ENCODE data around the gene EPB41.
A peak's percentile ranks its signal among the peaks of the same experiment; 100 is the strongest.
"Not testable (repeated sequence)": the region's sequence is repeated elsewhere in the genome, so short reads cannot be mapped to it uniquely, and the experiment has no call there.

Gene EPB41

DNA sequence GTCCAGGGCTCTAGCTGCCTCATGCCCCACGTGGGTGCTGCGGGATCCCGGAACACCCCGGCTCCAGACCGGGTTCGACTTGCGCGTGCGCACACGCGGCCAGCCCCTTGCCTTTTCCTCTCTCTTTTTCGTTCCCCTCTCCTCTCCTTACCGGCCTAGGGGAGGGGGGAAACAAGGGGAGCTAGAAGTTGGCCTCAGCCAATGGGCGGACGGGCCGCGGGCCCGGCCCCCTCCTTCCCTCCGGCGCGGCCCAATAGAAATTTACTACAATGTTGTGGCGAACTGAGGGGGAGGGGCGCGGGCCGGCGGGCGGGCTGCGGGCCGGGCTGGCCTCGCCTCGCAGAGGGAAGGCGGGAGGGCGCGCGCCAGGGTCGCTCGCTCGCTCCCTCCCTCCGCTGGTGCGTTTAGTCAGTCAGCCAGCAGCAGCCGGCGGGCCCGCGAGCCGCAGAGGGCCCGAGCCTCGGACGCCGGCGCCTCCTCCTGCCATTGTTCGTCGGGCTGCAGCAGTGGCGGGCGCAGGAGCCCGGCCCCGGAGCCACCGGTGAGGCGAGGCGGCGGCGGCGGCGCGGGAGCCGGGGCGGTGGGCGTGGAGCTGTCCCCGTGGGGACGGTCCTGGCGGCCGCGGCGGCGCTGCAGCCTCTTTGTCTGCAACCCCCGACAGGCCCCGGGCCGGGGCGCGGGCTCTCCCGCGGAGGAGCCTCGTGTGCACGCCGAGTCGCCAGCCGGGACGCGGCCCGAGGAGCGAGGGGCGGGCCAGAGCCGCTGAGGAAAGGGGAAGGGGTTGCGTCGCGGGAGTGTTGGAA, at the start of gene EPB41:
TSS of gene EPB41 (plus strand) at position 342 of the 803 bp plus-strand sequence. CDS start 72,869 bp downstream, outside the sequence.
- peak; percentile 76 to 81 for DNase-seq (ENCODE audit: low read depth in 2 of 2)

DNA sequence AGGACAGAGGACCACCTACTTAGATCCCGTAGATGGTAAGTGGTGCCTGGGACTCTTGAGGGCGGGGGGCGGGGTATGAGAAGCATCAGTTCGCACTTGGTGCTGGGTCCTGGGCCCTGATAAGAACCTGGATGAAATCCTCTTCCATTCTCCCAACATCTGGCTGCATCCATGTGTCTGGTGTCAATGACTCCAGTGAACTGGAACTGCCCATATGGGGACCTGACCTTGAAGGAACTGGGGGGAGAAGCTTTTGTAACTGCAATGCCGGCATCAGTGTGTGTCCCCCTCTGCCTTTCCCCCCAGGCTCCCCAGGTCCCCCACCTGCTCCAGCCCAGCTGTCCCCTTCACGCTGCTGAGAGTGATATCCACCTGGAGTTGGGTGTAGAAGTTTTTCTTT, 49.7 kb upstream of the EPB41 start:
- DNase-seq (ENCODE audit: low read depth in 2 of 2), result no peak

GRCh38 chr1:28865997-28866650, 48.2 kb upstream of the EPB41 start:
- no peak for DNase-seq (ENCODE audit: low read depth in 2 of 2)

DNA sequence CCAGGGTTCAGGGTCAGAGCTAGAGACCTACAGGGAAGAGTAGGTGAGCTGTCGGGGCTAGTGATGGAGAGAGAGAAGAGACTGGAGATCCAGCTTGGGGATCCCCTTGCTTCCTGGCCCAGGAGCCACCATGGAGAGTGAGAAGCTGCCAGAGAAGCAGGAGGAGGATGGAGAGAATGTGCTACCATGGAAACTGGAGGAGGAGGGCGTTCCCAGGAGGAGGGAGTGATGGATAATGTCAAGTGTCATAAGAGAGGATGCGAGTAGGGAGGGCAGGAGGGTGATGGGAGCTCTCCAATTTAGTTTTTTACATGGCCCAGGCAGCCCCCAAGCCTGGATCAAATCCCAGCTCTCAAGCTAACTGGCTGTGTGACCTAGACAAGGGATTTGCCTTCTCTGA, 46.5 kb upstream of the EPB41 start:
- no peak for DNase-seq (ENCODE audit: low read depth in 2 of 2)

DNA sequence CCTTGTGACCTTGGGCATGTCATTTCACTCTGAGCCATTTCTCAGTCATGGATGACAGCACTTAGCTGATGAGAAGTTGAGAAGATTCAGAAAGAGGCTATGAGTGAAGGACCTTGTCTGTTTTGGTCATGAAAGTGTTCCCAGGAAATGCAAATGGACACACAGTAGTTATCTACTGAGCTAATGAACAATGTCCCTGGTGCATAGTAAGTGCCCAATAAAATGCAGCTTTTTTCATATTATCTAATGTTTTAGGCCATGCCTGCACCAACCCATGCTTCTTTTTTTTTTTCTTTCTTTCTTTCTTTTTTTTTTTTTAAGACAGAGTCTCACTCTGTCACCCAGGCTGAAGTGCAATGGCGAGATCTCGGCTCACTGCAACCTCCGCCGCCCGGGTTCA, 44.4 kb upstream of the EPB41 start:
- no peak for DNase-seq (ENCODE audit: low read depth in 2 of 2)

DNA sequence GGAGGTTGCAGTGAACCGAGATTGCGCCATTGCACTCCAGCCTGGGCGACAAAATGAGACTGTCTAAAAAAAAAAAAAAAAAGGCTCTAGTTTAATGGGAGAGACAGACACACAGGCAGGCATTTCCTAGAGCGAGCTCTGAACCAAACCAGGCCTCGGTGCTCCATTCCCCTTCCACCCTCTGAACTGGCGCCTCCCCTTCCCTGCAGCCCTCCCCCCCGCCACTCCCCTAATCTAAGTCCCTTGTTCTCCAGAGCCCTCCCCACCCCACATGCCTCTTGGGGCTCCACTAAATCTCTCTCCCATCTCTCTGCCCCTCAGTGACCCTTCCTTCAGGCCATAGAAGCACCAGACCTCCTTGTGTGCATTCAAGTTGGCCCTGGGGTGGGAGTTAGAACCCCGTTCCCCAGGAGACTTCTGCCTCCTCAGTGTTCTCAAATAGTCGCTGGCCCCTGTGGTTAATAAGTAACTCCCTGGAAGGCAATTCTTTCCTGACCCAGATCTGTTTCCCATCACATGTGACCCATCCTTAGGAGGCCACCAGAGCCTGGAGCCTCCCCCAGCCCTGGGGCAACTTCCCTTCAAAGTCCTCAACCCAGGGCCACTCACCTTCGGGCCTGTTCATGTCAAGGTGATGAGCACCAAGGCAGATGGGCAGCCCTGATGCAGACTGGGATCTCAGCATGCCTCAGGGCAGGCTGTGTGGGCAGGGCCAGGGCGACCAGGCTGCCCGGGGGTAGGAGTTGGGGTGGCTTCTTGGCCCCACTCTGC, 42.6 kb upstream of the EPB41 start:
- no peak for DNase-seq (ENCODE audit: low read depth in 2 of 2)

DNA sequence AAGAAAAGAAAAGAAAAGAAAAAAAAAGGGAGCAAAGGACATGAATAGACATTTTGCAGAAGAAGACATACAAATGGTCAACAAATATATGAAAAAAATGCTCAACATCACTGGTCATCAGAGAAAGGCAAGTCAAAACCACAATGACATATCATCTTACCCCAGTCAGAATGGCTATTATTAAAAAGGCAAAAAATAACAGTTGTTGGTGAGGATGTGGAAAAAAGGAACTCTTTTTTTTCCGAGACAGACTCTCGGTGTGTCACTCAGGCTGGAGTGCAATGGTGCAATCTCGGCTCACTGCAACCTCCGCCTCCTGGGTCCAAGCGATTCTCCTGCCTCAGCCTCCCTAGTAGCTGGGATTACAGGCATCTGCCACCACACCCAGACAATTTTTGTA, 39.2 kb upstream of the EPB41 start:
- not testable (repeated sequence) for DNase-seq (ENCODE audit: low read depth in 2 of 2)

DNA sequence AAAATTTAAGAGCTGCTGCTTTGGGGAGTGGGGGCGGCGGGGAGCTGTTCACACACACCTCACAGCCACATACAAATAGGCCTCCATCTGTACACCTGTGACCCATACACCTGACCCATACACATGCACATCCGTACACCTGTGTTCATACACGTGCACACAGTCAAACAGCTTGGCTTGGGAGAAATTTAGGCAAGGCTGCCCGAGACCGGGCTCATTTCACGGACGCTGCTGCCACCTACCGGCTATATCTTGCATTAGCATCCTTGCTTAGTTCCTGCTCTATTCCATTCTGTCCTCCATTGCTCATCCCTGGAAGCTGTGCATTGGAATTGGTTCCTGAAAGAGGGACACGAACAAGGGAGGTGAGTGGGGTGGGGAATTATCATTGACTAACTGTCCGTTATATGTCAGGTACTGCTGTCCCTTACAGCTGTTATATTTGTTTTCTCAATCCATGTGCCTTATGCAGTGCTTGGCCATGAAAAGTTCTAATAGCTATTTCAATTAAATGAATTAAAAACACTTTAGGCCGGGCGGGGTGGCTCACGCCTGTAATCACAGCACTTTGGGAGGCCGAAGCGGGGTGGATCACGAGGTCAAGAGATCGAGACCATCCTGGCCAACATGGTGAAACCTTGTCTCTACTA, 37.1 kb upstream of the EPB41 start:
- DNase-seq (ENCODE audit: low read depth in 2 of 2), result peak; percentile 60 to 64

GRCh38 chr1:28878796-28879195, 35.6 kb upstream of the EPB41 start:
- DNase-seq (ENCODE audit: low read depth in 2 of 2), result no peak

- peak; percentile 52 to 59 for DNase-seq (ENCODE audit: low read depth in 2 of 2)
Observed at GRCh38 chr1:28882009-28882628, 32.2 kb upstream of the EPB41 start.

GRCh38 chr1:28883242-28883616, 31.1 kb upstream of the EPB41 start:
- no peak for DNase-seq (ENCODE audit: low read depth in 2 of 2)

DNA sequence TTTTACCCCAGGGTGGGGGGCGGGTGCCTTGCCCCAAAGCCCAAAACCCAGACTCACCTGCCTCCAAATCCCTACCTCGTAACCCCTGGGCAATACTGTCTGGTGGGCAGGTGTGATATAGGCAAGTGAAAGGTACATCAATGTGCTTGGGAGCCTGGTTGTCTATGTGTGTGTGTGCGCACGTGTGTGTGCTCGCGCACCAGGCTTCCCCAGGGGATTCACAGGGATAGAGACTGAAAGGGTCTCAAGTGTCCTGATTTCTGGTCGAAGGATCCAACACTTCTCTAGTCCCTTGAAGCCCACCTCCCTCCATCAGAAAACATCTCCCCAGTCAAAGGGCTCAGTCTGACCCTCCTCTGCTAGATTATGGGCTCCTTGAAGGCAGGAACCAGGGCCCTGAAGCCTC, 28.9 kb upstream of the EPB41 start:
- DNase-seq (ENCODE audit: low read depth in 2 of 2), result no peak

DNA sequence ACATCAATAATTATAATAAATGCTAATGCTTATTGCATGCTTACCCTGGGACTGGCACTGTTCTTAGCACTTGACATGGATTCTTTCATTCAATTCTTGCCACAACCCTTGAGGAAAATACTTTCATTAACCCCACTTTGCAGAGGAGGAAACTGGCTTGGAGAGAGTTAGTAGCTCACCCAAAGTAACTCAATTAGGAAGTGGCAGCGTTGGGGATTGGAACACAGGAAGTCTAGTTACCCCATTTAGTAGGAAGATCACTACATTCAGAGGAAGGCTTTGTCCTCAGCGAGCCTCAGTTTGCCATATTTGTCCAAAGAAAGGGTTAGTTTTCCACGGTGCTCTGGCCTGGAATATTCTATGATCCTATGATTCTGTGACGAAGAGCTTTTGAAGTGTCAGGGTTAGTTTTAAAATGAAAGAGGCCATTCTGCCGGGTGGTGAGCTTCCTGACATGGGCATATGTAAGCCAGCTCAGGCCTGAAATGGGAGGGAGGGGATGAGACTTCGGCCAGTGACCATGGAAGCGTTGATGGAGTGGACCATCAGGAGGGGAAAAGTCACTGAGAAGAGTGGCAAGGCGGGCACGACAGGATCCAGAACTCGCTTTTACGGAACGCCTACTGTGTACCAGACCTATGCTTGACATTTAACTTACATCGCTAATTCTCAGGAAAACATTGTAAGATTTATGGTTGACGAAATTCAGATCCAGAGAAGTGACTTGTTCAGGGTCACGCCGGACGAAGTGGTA, 28.2 kb upstream of the EPB41 start:
- no peak for DNase-seq (ENCODE audit: low read depth in 2 of 2)

DNA sequence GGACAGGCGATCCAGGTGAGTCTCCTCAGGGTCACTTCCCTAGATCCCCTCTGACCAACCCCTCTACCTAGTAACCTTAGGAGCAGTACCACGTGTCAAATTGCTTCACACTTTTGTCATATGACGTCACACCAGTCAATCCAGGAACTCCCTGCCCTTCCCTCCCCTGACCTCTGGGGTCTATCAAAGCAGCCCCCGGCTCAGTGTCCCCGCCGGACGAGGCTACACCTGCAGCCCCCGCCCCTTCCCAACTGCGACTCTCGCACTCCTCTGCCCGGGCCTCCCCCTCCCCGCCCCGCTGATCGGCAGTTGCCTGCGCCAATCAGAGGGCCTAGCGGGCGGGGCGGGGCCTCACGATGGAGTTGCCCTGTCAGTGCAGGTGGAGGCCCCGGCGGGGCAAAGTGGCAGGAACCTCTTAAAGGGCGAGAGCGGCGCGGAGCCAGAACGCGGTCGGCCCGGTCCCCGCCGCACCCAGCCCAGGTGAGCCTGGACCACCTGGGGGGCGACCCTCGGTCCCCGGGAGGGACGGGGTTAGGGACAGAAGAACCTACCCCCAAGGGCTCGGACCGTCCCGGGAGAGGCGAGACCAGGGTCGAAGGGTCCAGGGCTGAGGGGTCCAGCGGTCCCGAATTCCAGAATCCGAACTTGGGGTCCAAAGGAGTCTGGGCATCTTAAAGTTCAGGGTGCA, 27.5 kb upstream of the EPB41 start:
- DNase-seq (ENCODE audit: low read depth in 2 of 2), result peak; percentile 81 to 93

DNA sequence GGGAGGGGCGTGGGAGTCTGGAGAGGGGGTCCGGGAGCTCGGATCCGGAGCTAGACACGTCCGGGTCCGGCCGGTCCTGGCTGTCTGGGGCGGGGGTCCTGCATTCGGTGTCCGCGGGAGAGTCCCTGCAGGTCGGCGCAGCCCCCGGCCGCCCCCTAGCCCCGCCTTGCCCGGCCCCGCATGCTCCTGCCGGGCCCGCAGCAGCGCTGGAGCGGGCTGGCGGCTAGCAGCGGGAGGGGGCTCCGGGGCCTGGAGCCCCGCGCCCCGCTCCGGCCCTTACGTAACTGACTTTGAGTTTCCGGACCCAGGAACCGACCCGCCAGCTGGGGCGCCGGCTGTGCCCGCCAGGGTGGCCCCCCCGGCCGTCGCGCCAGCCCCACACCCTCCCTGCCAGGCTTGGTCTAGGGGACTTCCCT, 26.9 kb upstream of the EPB41 start:
- peak in 1 of 2 donors; percentile 38 for DNase-seq (ENCODE audit: low read depth in 2 of 2)

GRCh38 chr1:28887835-28888682, 26.3 kb upstream of the EPB41 start:
- no peak for DNase-seq (ENCODE audit: low read depth in 2 of 2)

DNA sequence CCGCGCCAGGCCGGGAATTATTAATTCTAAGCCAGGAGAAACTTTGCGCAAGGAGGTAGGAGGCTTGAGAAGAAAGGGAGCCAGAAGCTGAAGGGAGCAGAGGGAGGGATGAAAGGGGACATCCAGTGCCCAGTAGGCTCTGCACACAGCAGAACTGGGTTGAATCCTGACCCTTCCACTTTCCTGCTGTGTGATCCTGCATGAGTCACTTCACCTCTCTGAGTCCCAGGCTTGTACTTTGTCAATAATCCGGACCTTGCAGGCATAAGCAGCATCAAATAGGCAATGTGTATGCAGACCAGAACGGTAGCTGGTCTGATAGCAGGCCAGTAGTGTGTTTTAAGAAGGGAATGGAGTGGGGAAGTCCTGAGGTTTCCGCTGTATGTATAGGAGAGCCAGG, 25.5 kb upstream of the EPB41 start:
- no peak for DNase-seq (ENCODE audit: low read depth in 2 of 2)

DNA sequence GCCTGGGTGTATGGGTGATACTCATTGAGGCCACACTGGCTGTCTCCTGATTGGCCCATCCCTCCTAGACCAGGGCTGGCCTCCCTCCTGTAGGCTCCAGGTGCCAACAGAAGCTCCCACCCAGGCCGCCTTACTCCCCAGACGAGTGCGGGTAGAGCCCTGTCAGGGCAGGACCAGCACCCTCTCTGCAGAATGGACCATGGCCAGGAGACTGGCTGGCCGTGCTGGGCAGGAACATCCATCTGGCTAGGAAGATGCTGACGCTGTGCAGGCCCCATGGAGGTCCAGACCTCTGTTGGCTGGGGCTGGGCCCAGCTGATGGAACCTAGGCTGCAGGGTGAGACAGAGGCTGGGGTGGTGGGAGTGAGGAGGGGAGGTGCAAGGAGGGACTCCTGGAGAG, 25.0 kb upstream of the EPB41 start:
- DNase-seq (ENCODE audit: low read depth in 2 of 2), result no peak

- no peak for DNase-seq (ENCODE audit: low read depth in 2 of 2)
Observed at GRCh38 chr1:28890435-28890834, 23.9 kb upstream of the EPB41 start.

All from stimulated activated CD4-positive, alpha-beta T cell treated with anti-CD3 and anti-CD28 coated beads, Interleukin-1b, Interleukin-23, amount 100 ng/mL, for 1 hour (primary cell).